AG09309 (cell line): ENCODE results near the gene TEX13D.
"Not testable (repeated sequence)": the region's sequence is repeated elsewhere in the genome, so short reads cannot be mapped to it uniquely, and the experiment has no call there.

Experiments used
- DNase-seq: peaks from one replicate; pipeline ENCODE4 v3.0.0-alpha.2; 2010; ENCODE audit warnings: low read depth
- H3K4me3 ChIP-seq: 2 replicates; pipeline ENCODE4 v1.5.1; 2011; ENCODE audit warnings: mild to moderate bottlenecking, low read depth, low read length, moderate library complexity; ENCODE audit not compliant: control insufficient read depth
- TF ChIP-seq, protein P1 (sequence below): IDR thresholded peaks from 2 replicates; pipeline ENCODE4 v1.5.1; 2011; ENCODE audit warnings: mild to moderate bottlenecking, low read depth, low read length, inconsistent platforms; ENCODE audit not compliant: insufficient read depth, control insufficient read depth; ENCODE audit errors: missing control alignments

TEX13D gene

GRCh38 chrX:124332481-124333424 lies at the start of gene TEX13D:
Gene TEX13D (plus strand): TSS chrX:124332660. CDS start chrX:124332918, 258 bp downstream.
- no peak for DNase-seq
- no peak within 1 kb of the TSS for H3K4me3 ChIP-seq
- TF ChIP-seq, protein P1, sequence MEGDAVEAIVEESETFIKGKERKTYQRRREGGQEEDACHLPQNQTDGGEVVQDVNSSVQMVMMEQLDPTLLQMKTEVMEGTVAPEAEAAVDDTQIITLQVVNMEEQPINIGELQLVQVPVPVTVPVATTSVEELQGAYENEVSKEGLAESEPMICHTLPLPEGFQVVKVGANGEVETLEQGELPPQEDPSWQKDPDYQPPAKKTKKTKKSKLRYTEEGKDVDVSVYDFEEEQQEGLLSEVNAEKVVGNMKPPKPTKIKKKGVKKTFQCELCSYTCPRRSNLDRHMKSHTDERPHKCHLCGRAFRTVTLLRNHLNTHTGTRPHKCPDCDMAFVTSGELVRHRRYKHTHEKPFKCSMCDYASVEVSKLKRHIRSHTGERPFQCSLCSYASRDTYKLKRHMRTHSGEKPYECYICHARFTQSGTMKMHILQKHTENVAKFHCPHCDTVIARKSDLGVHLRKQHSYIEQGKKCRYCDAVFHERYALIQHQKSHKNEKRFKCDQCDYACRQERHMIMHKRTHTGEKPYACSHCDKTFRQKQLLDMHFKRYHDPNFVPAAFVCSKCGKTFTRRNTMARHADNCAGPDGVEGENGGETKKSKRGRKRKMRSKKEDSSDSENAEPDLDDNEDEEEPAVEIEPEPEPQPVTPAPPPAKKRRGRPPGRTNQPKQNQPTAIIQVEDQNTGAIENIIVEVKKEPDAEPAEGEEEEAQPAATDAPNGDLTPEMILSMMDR, result no peak

GRCh38 chrX:124289443-124289842 lies 43.0 kb upstream of the TEX13D start:
- H3K4me3 ChIP-seq, result no peak overlapping the region
- DNase-seq, result no peak
- TF ChIP-seq, protein P1, result no peak

DNA sequence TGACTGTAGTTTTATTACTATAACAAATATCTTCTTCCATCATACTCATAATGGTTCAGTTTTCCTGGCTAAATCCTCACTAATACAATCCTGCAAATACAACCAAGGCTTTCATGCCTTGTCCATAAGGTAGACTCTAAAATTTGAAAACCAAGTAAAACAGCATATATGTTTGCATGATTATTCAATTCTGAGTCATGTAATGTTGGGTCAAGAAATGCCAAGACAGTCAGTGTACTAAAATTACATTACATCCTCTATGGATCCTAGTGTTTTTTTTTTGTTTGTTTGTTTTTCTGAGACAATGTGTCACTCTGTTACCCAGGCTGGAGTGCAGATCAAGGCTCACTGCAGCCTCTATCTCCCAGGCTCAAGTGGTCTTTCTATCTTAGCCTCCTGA lies 38.6 kb upstream of the TEX13D start:
- H3K4me3 ChIP-seq, result no peak overlapping the region
- no peak for DNase-seq
- TF ChIP-seq, protein P1, result no peak

DNA sequence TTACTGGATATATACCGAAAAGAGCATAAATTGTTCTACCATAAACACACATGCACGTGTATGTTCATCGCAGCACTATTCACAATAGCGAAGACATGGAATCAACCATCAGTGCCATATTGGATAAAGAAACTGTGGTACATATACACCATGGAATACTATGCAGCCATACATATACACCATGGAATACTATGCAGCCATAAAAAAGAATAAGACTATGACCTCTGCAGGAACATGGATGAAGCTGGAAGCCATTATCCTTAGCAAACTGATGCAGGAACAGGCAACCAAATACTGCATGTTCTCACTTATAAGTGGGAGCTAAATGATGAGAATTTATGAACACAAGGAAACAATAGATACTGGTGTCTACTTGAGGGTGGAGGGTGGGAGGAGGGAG lies 33.1 kb upstream of the TEX13D start:
- H3K4me3 ChIP-seq, DNase-seq: not testable (repeated sequence)

- TF ChIP-seq, protein P1, result no peak
- H3K4me3 ChIP-seq, result no peak overlapping the region
Measured at GRCh38 chrX:124300405-124300804, 32.1 kb upstream of the TEX13D start.

GRCh38 chrX:124307253-124307907 lies 25.1 kb upstream of the TEX13D start:
- DNase-seq, result no peak
- TF ChIP-seq, protein P1, result no peak

More at GRCh38 chrX:124300405-124300804, 32.1 kb upstream of the TEX13D start:
- DNase-seq, result no peak

GRCh38 chrX:124325732-124326131 lies 6.7 kb upstream of the TEX13D start:
- TF ChIP-seq, protein P1, result no peak
- DNase-seq, result no peak
- no peak overlapping the region for H3K4me3 ChIP-seq

More at GRCh38 chrX:124307253-124307907, 25.1 kb upstream of the TEX13D start:
- H3K4me3 ChIP-seq, result no peak overlapping the region
